KMS-11 (cell line): ENCODE measurements around the gene PVALEF.

ENCODE experiments used
- H2AFZ ChIP-seq: fragments of 200-600 bp; sonication (generic); 2 replicates; pipeline ENCODE4 v1.6.1; 2016; ENCODE audit warnings: antibody characterized with exemption, mixed run types, low read depth
- H3K27ac ChIP-seq: fragments of 200-600 bp; sonication (generic); 2 replicates; pipeline ENCODE4 v1.6.1; 2016; ENCODE audit warnings: mild to moderate bottlenecking, mixed run types
- H3K27me3 ChIP-seq: fragments of 200-600 bp; sonication (generic); 2 replicates; pipeline ENCODE4 v1.6.1; 2017; ENCODE audit warnings: mild to moderate bottlenecking, low read depth, mixed run types, moderate library complexity; ENCODE audit not compliant: insufficient read depth
- H3K36me3 ChIP-seq: fragments of 200-600 bp; sonication (generic); 2 replicates; pipeline ENCODE4 v1.6.1; 2017; ENCODE audit warnings: mild to moderate bottlenecking, mixed run types; ENCODE audit not compliant: insufficient read depth
- H3K4me1 ChIP-seq: fragments of 200-600 bp; sonication (generic); 2 replicates; pipeline ENCODE4 v1.6.1; 2016; ENCODE audit warnings: mild to moderate bottlenecking, low read depth, mixed run types; ENCODE audit not compliant: poor library complexity, severe bottlenecking
- H3K4me2 ChIP-seq: fragments of 200-600 bp; sonication (generic); 2 replicates; pipeline ENCODE4 v1.7.0; 2016; ENCODE audit warnings: mild to moderate bottlenecking, mixed run types
- H3K4me3 ChIP-seq: fragments of 200-600 bp; sonication (generic); IDR thresholded peaks from 2 replicates; pipeline ENCODE4 v1.6.1; 2017; ENCODE audit warnings: low read depth, low read length, mixed read lengths; ENCODE audit not compliant: insufficient read depth
- H3K79me2 ChIP-seq: fragments of 200-600 bp; sonication (generic); 2 replicates; pipeline ENCODE4 v1.6.1; 2016; ENCODE audit warnings: low read depth, mixed run types; ENCODE audit not compliant: insufficient read depth
- H3K9ac ChIP-seq: fragments of 200-600 bp; sonication (generic); 2 replicates; pipeline ENCODE4 v1.6.1; 2016; ENCODE audit warnings: mild to moderate bottlenecking, mixed run types
- H4K20me1 ChIP-seq: fragments of 200-600 bp; sonication (generic); 2 replicates; pipeline ENCODE4 v1.6.1; 2016; ENCODE audit warnings: mild to moderate bottlenecking, mixed run types; ENCODE audit not compliant: insufficient read depth
- CTCF ChIP-seq: fragments of 200-600 bp; sonication (generic); conservative IDR thresholded peaks from 2 replicates; pipeline ENCODE4 v1.6.1; 2017; ENCODE audit warnings: low read depth, mild to moderate bottlenecking, antibody characterized with exemption, low read length, moderate library complexity, mixed read lengths

PVALEF gene

GRCh38 chr17:81126281-81127132 lies 38.8 kb upstream of the PVALEF start:
- peaks cover 79% of the 10 kb centered on the region for H3K27me3 ChIP-seq
- H2AFZ ChIP-seq = no peak overlapping the region
- no peaks in the 10 kb centered on the region for H3K79me2 ChIP-seq
- H3K4me2 ChIP-seq = no peak overlapping the region
- H3K4me1 ChIP-seq = no peaks in the 10 kb centered on the region
- no peak overlapping the region for H3K27ac ChIP-seq
- TF ChIP-seq CTCF = no peak
- H4K20me1 ChIP-seq = no peaks in the 10 kb centered on the region
- no peaks in the 10 kb centered on the region for H3K36me3 ChIP-seq
- no peak overlapping the region for H3K9ac ChIP-seq
- H3K4me3 ChIP-seq = no peak overlapping the region

GRCh38 chr17:81127133-81127455 lies 38.2 kb upstream of the PVALEF start:
- Histone ChIP-seq H3K4me1 (no peaks in the 10 kb centered on the region), H2AFZ (no peak overlapping the region), H3K4me3 (no peak overlapping the region), H3K9ac (no peak overlapping the region), H3K79me2 (no peaks in the 10 kb centered on the region), H3K36me3 (no peaks in the 10 kb centered on the region), H4K20me1 (no peaks in the 10 kb centered on the region), H3K27me3 (peaks cover 85% of the 10 kb centered on the region), H3K27ac (no peak overlapping the region), H3K4me2 (no peak overlapping the region)
- no peak for TF ChIP-seq CTCF

- Histone ChIP-seq H2AFZ (no peak overlapping the region), H3K36me3 (no peaks in the 10 kb centered on the region), H3K4me1 (no peaks in the 10 kb centered on the region), H3K4me3 (no peak overlapping the region), H3K9ac (no peak overlapping the region), H3K4me2 (no peak overlapping the region), H3K27ac (no peak overlapping the region), H3K27me3 (peaks cover 90% of the 10 kb centered on the region), H4K20me1 (no peaks in the 10 kb centered on the region), H3K79me2 (no peaks in the 10 kb centered on the region)
- TF ChIP-seq CTCF = no peak
These were observed 37.7 kb upstream of the PVALEF start for GRCh38 chr17:81127526-81128177.

- no peak overlapping the region for H3K4me3 ChIP-seq
- peaks cover 92% of the 10 kb centered on the region for H3K27me3 ChIP-seq
- no peak overlapping the region for H3K4me2 ChIP-seq
- H2AFZ ChIP-seq = no peak overlapping the region
- no peaks in the 10 kb centered on the region for H4K20me1 ChIP-seq
- H3K4me1 ChIP-seq = no peaks in the 10 kb centered on the region
- TF ChIP-seq CTCF = no peak
- H3K79me2 ChIP-seq = no peaks in the 10 kb centered on the region
- H3K9ac ChIP-seq = no peak overlapping the region
- H3K27ac ChIP-seq = no peak overlapping the region
- H3K36me3 ChIP-seq = no peaks in the 10 kb centered on the region
These were observed 37.0 kb upstream of the PVALEF start for GRCh38 chr17:81128338-81128737.
